ENCODE measurements around the gene DUSP18. TPM values are rescaled to one million over a fixed set of nuclear protein-coding genes. Genes with fewer than 3 reads are reported as not detected.
"Not testable (repeated sequence)": the region's sequence is repeated elsewhere in the genome, so short reads cannot be mapped to it uniquely, and the experiment has no call there.

The DUSP18 gene
- total and polyA plus RNA-seq, 9 of the 15 experiments (the other 6 are each of a cell fraction or from before 2014, with no cell fraction given) = 1.00 to 3.7 (median 1.5) TPM

DNA sequence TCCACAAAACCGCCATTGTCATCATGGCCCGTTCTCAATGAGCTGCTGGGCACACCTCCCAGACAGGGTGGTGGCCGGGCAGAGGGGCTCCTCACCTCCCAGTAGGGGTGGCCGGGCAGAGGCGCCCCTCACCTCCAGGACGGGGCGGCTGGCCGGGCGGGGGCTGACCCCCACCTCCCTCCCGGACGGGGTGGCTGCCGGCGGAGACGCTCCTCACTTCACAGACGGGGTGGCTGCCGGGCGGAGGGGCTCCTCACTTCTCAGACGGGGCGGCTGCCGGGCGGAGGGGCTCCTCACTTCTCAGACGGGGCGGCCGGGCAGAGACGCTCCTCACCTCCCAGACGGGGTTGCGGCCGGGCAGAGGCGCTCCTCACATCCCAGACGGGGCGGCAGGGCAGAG lies 36.2 kb downstream of the DUSP18 start:
- FAIRE-seq; POLR2A ChIA-PET; ATAC-seq; DNase-seq (ENCODE audit: extremely low read depth in 1 of 4, low spot score in 3 of 4); H3K9me3 ChIP-seq (replicated peaks; ENCODE audit: control insufficient read depth, insufficient read depth, low read depth, low read length); H2AFZ ChIP-seq (ENCODE audit: low read depth, low read length); H3K9me1 ChIP-seq (ENCODE audit: control insufficient read depth, insufficient read depth, low read length); H3K4me2 ChIP-seq (ENCODE audit: insufficient read depth, low read length); intact Hi-C loops (cut with micrococcal nuclease); H3K9ac ChIP-seq (ENCODE audit: insufficient read depth in 1 of 2, low read depth in 2 of 2, low read length in 2 of 2); BruUV-seq (replicated peaks); CTCF ChIA-PET (ENCODE audit: low intra/inter-chr PET ratio); H3K27ac ChIP-seq (ENCODE audit: extremely low read depth, low read depth, low read length); H3K79me2 ChIP-seq (ENCODE audit: control insufficient read depth, insufficient read depth, low read length); H3K4me3 ChIP-seq; H4K20me1 ChIP-seq (replicated peaks; ENCODE audit: control insufficient read depth, insufficient read depth, low read length); H3K27me3 ChIP-seq (ENCODE audit: control insufficient read depth in 2 of 2, insufficient read depth in 2 of 2, low read length in 2 of 2); H3K36me3 ChIP-seq (ENCODE audit: control insufficient read depth, insufficient read depth, low read length): not testable (repeated sequence)
- in situ Hi-C loops (cut with MboI) = loop anchor here (5.0 kb wide), 1 partner anchor 126 kb away; no protein-coding TSS in a partner anchor
- no CpG with 5 or more reads among the region's 31 CpGs for WGBS (ENCODE audit: insufficient coverage, low coverage, missing lambda C conversion rate)
- peaks cover 0 to 19% of the 10 kb centered on the region in 2 experiments; a peak in 3 of 5 replicates for H3K4me1 ChIP-seq (replicated peaks in 1 of 2; ENCODE audit: control insufficient read depth in 2 of 2, insufficient read depth in 2 of 2, low read length in 2 of 2)

DNA sequence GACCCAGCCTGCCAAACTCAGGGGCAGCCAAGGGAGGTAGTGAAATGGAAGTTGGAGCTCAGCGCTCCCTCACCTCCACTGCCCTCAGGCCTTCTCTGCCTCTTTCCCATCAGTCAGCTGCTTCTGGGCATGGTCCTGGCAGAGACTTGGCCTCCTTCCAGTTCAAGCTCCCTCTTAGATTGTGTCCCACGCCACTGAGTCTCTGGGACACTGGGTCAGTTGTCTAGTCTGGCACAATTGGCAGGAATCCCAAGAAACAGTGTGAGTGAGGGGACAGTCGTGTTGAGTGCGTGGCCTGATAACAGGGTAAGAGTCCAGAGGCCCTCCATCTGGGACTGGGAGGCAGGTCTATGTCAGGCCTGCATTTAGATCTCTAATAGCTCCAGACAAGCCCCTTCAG lies 39.2 kb downstream of the DUSP18 start:
- intact Hi-C loops (cut with micrococcal nuclease) (no loop called here), in situ Hi-C loops (cut with MboI) (no loop called here)
- Histone ChIP-seq H3K9ac (ENCODE audit: insufficient read depth in 1 of 2, low read depth in 2 of 2, low read length in 2 of 2) (no peak overlapping the region), H3K9me3 (replicated peaks; ENCODE audit: control insufficient read depth, insufficient read depth, low read depth, low read length) (no peaks in the 10 kb centered on the region), H4K20me1 (replicated peaks; ENCODE audit: control insufficient read depth, insufficient read depth, low read length) (no peaks in the 10 kb centered on the region), H3K36me3 (ENCODE audit: control insufficient read depth, insufficient read depth, low read length) (no peaks in the 10 kb centered on the region), H3K79me2 (ENCODE audit: control insufficient read depth, insufficient read depth, low read length) (no peaks in the 10 kb centered on the region), H3K4me1 (replicated peaks in 1 of 2; ENCODE audit: control insufficient read depth in 2 of 2, insufficient read depth in 2 of 2, low read length in 2 of 2) (no peaks in the 10 kb centered on the region; a peak in 1 of 5 replicates), H3K4me3 (no peak overlapping the region), H3K27ac (ENCODE audit: extremely low read depth, low read depth, low read length) (no peak overlapping the region), H3K9me1 (ENCODE audit: control insufficient read depth, insufficient read depth, low read length) (no peaks in the 10 kb centered on the region), H2AFZ (ENCODE audit: low read depth, low read length) (no peak overlapping the region), H3K27me3 (ENCODE audit: control insufficient read depth in 2 of 2, insufficient read depth in 2 of 2, low read length in 2 of 2) (no peaks in the 10 kb centered on the region), H3K4me2 (ENCODE audit: insufficient read depth, low read length) (no peak overlapping the region)
- DNase-seq (ENCODE audit: extremely low read depth in 1 of 4, low spot score in 3 of 4) = no peak
- no peak for ATAC-seq
- no peak for FAIRE-seq
- BruUV-seq (replicated peaks) = no TSS peak
- ChIA-PET POLR2A (interaction anchor here (1.3 to 1.4 kb wide), 2 partner anchors 8 to 9 kb away, joined by 3 to 5 read pairs; no protein-coding TSS in a partner anchor), CTCF (ENCODE audit: low intra/inter-chr PET ratio) (no interaction called here)
- WGBS (ENCODE audit: insufficient coverage, low coverage, missing lambda C conversion rate) = 38% methylated on average over 3 of the region's 4 CpGs
- no peak for TF ChIP-seq PRMT5 (CRISPR knock-in tag; IDR thresholded peaks at IDR 0.05)
- TF ChIP-seq NR1H2 (CRISPR knock-in tag; IDR thresholded peaks at IDR 0.05) = no peak
- TF ChIP-seq TCF7L2 (IDR thresholded peaks at IDR 0.05; ENCODE audit: low read depth, low read length) = no peak
- no peak for TF ChIP-seq RFX5 (IDR thresholded peaks at IDR 0.05; ENCODE audit: low read depth, low read length)
- no peak for TF ChIP-seq HNRNPLL (IDR thresholded peaks at IDR 0.05; ENCODE audit: low read depth, low read length, poor library complexity, severe bottlenecking)
- TF ChIP-seq, protein P1, sequence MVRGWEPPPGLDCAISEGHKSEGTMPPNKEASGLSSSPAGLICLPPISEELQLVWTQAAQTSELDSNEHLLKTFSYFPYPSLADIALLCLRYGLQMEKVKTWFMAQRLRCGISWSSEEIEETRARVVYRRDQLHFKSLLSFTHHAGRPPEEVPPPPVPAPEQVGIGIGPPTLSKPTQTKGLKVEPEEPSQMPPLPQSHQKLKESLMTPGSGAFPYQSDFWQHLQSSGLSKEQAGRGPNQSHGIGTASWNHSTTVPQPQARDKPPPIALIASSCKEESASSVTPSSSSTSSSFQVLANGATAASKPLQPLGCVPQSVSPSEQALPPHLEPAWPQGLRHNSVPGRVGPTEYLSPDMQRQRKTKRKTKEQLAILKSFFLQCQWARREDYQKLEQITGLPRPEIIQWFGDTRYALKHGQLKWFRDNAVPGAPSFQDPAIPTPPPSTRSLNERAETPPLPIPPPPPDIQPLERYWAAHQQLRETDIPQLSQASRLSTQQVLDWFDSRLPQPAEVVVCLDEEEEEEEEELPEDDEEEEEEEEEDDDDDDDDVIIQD (CRISPR knock-in tag; IDR thresholded peaks at IDR 0.05) = no peak
- no peak for TF ChIP-seq CBX8 (IDR thresholded peaks at IDR 0.05; ENCODE audit: borderline replicate concordance, extremely low read depth, low read depth, low read length, poor library complexity, severe bottlenecking)

All from K562 (cell line).